Epithelial cell of esophagus (primary cell): ENCODE results near the gene UBB.
"Not testable (repeated sequence)": the region's sequence is repeated elsewhere in the genome, so short reads cannot be mapped to it uniquely, and the experiment has no call there.

ENCODE experiments used
- DNase-seq: peaks from one replicate; pipeline ENCODE4 v3.0.0; 2010; ENCODE audit warnings: low read depth
- H3K4me3 ChIP-seq: 2 replicates; pipeline ENCODE4 v1.5.1; 2011; ENCODE audit warnings: mild to moderate bottlenecking, low read length, control low read depth
- CTCF ChIP-seq: IDR thresholded peaks from 2 replicates; pipeline ENCODE4 v1.5.1; 2011; ENCODE audit warnings: low read depth, mild to moderate bottlenecking, low read length, control low read depth, inconsistent platforms; ENCODE audit not compliant: insufficient read depth; ENCODE audit errors: missing control alignments

Gene UBB

GRCh38 chr17:16383216-16383615 is 2.3 kb downstream of the UBB start:
- TF ChIP-seq CTCF, result no peak
- H3K4me3 ChIP-seq, result no peak overlapping the region
- DNase-seq, result no peak

GRCh38 chr17:16383772-16384287 is 2.9 kb downstream of the UBB start:
- H3K4me3 ChIP-seq, result no peak overlapping the region
- peak; percentile 31 for DNase-seq
- TF ChIP-seq CTCF, result no peak

- H3K4me3 ChIP-seq, result no peak overlapping the region
- DNase-seq, result no peak
- TF ChIP-seq CTCF, result no peak
Observed at GRCh38 chr17:16384557-16384956, 3.7 kb downstream of the UBB start.

- not testable (repeated sequence) for DNase-seq, H3K4me3 ChIP-seq
Observed at GRCh38 chr17:16386126-16386507, 5.2 kb downstream of the UBB start.

- DNase-seq, result no peak
- no peak for TF ChIP-seq CTCF
- H3K4me3 ChIP-seq, result no peak overlapping the region
Observed at GRCh38 chr17:16391451-16391850, 10.6 kb downstream of the UBB start.

- not testable (repeated sequence) for H3K4me3 ChIP-seq, DNase-seq
Observed at GRCh38 chr17:16392491-16392890, 11.6 kb downstream of the UBB start.

GRCh38 chr17:16395887-16396286 is 15.0 kb downstream of the UBB start:
- not testable (repeated sequence) for H3K4me3 ChIP-seq, DNase-seq

- not testable (repeated sequence) for DNase-seq
Observed at GRCh38 chr17:16396693-16397092, 15.8 kb downstream of the UBB start.

GRCh38 chr17:16398270-16399267 is 17.7 kb downstream of the UBB start:
- no peak overlapping the region for H3K4me3 ChIP-seq
- no peak for TF ChIP-seq CTCF
- peak; percentile 53 for DNase-seq

More at GRCh38 chr17:16396693-16397092, 15.8 kb downstream of the UBB start:
- H3K4me3 ChIP-seq, result not testable (repeated sequence)

GRCh38 chr17:16403847-16404246 is 23.0 kb downstream of the UBB start:
- DNase-seq, H3K4me3 ChIP-seq: not testable (repeated sequence)
